Measurements from ENCODE around the gene TOM1L2.

The TOM1L2 gene

DNA sequence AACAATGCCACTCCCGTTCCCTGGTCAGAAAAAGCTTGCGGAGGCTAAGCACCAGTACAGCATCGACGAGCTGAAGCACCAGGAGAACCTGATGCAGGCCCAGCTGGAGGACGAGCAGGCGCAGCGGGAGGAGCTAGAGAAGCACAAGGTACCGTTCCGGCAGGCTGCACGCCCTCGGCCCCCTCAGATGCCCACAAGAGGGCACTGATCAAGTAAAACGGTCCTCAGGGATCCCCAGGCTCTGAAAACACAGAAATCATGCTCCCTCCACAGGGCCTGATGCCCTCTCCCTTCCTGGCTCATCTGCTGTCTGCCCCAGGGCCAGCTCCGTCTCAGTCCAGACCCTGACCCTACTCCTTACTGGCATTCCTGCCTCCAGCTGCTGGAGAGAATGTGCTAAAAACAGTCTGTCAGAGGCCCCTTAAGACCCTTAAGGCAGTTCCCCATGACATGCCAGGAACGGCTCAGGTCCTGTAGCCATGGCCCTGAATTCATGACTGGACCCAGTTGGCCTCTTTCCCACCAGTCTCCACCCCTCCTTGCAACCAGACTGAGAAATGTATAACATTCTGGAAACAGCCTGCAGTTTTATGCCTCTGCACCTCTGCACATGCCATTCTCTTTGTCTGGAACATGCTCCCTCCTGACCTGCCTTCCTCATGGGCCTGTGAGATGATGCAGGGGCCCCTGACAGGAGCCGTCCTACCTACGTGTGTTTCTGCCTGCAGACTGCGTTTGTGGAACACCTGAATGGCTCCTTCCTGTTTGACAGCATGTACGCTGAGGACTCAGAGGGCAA, 22.3 kb upstream of the TOM1L2 start:
- DNase-seq: peak; percentile 73

DNA sequence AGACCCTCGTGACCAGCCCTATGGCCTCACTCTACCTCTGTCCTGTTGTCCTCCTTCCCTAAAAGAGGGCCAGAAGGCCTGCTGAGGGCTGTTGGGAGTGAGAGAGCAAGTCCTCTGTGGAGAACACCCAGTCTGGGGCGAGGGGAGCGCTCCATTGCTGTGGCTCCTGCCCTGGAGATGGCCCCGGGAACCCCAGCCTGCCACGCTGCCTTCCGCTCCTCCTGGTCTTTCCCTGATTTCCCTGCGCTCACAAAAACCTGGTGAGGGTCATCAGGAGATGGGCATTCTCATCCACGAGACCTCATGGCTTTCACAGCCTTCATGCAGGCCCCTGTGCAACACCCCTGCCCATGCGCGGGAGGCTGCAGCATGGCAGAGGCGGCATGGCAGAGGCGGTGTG, 21.7 kb upstream of the TOM1L2 start:
- DNase-seq: no peak

DNA sequence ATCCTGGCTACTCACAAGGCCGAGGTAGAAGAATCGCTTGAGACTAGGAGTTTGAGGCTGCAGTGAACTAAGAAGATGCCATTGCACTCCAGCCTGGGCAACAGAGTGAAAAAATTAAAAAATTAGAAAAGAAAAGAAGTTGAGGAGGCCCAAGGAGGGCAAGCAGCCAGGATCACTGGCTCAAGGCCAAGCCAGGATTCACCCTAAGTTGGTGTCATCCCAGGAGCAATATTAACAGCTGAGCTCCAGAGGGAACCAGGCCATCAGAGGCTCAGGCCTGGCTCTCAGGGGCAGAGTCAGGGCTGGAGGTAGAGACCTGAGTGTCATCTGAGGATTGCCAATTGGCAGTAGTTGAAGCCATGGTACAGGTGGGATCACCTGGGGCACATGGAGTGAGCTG, 21.2 kb upstream of the TOM1L2 start:
- DNase-seq: no peak

DNA sequence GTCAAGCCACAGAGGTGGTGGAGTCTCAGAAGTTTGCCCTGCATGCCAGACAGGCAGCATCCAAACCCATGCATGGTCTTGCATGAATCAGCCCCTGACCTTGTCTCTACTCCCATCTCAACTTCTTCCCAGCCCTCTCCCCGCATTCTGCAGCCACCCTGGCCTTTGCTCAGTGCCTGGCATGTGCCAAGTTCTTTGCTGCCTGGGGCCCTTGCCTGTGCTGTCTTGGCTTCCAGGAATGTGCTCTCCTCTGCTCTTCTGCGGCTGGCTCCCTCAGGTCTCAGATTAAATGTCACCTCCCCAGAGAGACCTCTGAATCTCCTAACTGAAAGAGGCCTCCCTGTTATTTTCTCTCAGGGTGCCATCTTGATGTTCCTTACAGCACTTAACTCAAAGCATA, 18.1 kb upstream of the TOM1L2 start:
- no peak for DNase-seq

DNA sequence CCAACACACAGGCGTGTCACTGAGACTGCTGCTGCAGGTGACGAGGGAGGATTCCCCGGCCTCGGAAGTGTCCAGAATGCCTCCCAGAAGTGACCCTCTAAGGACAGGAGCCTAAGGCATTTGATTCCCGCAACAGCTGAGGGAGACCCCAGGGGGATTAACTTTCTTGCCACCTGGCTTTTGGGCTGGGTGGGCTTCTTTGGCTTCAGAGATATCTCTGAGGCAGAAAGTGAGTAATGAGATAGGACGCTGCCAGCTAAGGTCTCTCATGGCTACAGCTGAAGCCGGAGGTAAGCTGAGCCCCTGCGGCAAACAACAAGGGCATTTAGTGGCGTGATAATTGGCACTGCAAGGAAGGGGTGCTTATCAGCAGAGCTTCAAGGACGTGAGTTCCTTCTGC, 17.4 kb upstream of the TOM1L2 start:
- no peak for DNase-seq

DNA sequence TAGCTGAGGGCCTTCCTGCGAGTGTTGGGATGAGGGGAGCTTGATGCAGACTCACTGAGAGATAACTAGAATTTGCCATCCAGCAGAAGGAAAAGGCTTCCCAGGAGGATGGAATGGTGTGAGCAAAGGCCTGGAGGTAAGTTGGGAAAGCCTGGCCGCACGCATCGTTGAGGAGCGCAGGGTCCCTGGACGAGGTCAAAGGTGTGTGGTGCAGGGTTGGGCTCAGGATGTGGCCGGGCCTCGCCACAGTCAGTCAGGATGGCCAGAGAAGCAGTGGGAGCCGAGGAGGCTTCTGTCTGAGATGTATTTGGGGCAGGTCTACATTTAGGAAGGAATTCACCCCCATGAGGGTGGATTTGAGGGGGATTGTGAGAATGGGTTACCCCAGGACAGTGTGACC, 16.9 kb upstream of the TOM1L2 start:
- DNase-seq: no peak

DNA sequence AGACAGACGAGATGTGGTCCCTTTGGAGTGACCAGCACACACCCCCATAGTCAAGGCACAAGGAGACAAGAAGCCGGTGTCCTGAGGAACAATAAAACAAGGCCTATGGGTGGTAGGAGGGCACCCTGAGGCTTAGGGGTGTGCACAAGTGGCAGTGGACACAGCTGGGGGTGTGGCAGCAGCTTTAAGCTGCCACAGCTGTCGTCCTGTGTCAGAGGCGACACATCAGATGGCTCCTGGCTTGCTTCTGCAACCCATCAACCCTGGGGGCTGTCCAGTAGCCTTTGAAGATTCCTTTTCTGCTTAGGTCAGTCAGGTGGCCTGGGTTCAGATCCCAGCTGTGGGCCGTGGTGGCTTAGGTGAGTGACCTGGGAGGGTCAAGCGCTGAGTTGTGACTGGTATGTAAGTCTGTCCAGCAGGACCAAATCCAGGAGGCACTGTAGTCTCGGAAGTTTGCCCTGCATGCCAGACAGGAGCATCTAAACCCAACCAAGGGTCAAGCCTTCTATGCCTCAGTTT, 16.3 kb upstream of the TOM1L2 start:
- DNase-seq: no peak

DNA sequence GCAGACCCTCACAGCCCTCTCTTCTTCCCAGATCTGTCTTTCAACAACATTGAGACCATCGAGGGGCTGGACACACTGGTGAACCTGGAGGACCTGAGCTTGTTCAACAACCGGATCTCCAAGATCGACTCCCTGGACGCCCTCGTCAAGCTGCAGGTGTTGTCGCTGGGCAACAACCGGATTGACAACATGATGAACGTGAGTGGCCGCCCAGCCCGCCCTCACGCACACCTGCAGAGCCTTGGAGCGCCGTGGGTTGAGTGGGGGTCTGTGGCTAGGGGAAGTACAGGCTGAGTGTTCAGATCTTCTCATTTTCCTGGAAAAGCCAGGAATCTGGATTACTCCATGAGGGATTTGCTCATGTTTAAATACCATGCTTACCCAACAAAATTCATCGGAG, 15.7 kb upstream of the TOM1L2 start:
- no peak for DNase-seq

DNA sequence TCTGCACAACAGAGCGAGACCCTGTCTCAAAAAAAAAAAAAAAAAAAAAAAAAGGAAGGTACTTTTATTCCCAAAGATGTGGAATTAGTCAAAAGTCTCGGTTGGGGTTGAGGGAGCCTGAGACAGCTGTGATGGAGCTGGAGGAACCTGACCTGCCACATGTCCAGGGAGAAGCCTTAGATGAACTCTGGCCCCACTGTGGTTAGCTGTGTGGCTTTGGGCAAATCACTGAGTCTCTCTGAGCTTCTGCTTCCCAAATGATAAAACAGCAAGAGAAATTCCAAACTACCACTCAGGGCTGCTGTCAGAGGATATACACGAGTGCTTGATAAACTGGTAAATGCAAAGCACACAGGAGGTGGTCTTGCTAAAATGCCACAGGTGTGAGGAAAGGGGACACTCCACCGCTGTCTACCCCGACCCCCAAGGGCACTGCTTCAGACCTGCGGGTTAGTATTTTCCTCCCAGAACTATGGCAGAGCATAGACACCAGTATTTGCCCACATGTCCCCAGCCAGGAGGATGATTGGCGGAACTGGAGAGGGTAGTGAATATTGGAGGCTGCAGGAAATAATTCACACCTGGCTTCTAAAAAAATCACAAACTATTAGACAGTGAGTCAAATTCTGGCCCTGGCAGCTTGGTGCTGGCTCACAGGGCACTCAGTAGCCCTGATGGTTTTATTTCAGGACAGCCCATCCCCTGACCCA, 15.1 kb upstream of the TOM1L2 start:
- DNase-seq: no peak

DNA sequence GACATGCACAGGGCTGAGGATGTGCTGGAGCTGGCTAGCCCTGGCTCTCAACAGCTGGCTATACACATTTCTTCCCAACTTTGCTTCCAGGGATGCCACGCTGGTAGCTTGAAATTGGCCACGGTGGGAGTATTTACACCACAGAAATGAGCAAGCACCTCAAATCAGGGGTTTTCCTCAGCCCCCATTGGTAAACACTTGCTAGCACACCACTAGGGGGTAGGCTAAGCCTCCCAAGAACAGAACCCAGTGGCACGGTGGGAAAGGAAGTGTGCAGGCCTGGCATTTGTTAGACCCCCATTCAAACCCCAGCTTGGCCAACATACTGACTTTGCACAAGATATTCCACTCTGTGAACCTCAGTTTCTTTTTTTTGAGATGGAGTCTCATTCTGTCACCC, 13.4 kb upstream of the TOM1L2 start:
- no peak for DNase-seq

DNA sequence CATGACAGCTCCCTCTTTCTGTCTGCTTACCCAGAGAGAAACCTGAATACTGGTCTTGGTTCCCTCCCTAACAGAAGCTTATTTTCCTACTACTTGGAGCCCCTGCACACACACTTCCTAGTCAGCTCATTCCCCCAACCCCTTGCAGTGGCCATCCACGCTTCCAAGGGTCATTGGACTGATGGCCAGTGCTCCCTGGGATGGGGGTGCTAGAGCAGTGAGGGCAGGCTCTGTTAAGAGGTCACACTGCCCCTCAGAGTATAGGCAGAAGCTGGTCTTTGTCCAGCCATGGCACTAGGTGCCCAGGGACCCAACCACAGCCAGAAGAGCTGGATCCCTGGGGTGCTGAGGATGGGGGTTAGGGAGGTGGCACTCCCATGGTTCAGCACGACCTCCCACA, 13.0 kb upstream of the TOM1L2 start:
- DNase-seq: no peak

DNA sequence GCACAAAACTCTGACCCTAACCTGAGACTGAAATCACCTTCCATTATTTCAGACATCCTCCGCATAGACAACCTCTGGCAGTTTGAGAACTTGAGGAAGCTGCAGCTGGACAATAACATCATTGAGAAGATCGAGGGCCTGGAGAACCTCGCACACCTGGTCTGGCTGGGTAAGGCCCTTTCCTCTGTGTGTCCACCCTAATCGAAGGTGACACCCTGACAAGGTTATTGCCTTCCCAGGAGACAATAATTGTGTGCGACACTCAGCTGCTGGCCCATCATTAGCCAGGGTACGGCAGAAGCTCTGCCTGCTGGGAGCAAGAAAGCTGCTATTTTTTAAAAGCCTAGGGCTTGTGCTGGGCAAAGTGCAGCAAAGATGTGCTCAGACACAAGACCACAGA, 11.6 kb upstream of the TOM1L2 start:
- DNase-seq: peak; percentile 72

DNA sequence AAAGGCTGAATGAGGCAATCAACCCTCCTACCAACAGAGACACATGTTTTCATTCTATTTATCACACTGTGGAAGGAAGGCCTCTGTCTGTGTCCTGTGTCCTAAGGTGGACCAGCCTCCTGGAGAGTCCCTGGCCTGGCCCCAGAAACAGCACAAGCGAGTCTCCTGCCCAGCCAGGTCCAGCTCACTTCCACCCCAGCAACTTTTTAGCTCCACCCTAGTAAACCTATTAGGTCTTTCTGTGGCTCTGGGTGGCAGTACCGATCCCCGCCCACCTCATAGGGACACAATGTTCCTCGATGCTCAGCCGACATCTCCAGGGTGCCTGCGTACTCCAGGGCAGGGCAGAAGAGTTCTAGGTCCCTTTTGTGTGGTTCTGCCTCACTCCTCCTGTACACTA, 11.2 kb upstream of the TOM1L2 start:
- no peak for DNase-seq

DNA sequence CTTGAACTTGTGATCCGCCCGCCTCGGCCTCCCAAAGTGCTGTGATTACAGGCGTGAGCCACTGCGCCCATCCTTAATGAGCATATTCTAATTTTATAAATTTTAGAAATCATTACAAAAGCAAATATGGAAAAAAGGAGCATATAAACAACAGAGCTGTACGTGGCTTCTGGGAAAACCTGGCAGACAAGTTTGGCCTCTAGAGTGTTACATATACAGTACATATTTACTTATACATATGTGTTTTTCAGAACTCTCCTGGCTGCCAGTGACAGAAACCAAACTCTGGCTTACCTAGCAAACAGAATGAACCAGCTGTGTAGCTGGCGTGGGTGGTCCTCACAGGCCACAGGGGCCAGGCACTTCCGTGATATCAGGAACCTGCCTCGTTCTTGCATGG, 10.6 kb upstream of the TOM1L2 start:
- DNase-seq: no peak

DNA sequence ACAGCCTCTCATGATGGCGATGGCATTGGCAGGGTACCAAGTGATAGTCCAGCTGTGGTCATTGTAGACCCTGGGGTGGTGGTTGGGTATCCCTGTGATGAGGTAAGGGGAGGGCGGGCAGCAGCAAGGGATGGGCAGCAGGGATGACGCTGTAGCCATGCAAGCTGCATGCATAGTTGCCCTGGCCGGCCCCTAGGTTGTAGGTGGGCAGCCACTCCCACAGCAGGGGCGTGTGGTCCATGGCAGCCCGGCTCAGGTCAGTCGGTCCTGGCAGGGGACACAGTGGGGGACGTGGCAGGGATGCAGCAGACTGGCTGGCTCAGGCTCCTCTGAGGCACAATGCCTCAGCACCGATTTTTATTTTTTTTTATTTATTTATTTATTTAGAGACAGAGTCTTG, 9.1 kb upstream of the TOM1L2 start:
- no peak for DNase-seq

DNA sequence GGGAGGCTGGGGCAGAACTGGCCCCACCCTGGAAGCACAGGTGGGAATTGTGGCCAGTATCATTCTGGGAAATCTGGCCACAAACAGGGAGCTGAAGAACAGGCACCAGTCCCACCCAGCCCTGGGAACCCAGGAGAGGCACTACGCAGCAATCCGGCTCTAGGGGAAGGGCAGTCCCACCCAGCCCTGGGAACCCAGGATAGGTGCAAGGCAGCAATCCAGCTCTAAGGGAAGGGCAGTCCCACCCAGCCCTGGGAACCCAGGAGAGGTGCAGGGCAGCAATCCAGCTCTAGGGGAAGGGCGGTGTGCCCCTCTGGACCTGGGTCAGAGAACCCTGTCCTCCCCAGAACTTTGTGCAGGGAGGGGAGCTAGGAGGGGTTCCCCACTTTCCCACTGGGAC, 7.6 kb upstream of the TOM1L2 start:
- no peak for DNase-seq

DNA sequence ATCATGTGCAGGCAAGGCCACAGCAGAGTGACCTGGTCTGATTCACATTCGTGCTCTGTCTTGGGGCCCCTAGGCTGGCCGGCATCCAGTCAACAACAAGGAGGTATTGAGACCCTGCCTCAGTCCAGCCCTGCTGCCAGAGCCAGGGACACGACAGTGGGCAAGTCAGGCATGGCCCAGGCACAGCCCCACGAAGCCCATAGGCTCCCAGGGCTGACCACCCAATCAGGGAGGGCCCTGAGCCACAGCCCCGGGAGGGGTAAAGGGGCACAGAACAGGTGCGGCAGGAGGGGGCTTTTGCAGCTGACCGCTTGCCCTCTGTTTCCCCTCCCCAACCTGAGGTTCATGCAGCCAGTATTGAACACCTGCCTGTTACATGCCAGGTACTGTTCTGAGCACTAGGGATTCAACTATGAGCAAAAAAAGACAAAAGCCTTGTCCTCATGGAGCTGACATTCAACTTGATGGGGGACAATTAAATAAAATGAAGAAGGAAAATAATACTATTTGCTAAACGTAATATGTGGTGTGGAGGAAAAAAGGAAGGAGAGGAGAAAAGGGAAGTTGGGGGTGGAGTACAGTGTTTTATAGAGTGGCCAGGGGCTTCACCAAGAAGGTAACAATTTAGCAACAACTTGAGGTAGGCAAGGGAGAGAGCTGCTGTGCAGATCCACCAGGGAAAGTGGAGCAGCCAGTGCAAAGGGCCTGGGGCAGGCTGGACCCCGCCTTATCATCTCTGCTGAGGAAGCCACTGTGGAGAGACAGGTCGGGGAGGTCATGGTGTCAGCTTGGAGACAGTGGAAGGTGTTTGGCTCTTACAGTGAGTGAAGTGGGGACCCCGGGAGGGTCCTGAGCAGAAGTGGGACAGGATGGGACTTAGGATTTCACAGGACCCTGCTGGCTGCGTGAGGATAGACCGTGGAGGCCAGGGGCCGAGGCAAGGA, 6.6 kb upstream of the TOM1L2 start:
- DNase-seq: no peak

DNA sequence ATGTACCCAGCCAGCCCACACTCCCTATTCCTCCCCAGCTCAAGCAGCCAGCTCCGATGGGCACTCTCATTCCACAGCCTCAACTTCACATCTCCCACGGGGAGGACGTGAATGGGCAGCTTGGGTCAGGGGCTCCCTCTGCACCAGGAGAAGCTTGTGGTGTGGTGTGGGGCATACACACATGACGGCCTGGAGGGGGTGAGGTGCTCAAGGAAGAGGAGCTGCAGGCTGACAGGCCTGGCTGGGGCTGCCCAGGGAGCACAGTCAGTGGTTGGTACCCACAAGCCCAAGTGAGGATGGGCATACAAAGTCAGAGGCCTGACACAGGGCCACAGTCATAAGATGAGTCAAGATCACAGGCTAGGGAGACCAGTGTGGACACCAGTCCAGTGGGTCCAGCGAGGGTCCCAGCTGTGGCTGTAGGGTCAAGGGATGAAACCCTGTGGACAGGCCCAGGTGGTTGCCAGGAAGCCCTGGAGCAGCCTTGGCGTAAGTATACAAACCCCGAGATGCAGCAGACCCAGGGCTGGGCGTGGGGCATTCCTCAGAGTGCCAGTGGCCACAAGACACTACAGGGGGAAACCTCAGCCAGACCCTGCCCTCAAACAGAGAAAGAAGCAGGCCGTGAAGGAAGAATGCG, 4.9 kb upstream of the TOM1L2 start:
- DNase-seq: no peak

DNA sequence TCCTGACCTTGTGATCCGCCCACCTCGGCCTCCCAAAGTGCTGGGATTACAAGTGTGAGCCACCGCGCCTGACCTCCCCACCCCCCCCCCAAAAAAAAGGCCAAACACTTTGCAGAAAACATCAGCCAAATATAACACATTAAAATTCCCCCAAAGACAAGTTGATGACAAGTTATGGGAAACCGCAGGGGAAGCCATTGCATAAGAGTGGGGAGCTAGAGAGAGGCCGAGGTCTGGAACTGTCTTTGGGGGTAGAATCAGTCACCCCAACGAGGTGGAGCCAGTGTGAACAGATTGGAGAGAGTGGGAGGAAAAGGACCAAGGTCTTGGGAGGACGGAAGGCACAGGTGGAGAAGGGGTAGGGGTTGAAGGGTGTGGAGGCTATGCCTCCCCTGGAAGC, 3.2 kb upstream of the TOM1L2 start:
- DNase-seq: no peak

DNA sequence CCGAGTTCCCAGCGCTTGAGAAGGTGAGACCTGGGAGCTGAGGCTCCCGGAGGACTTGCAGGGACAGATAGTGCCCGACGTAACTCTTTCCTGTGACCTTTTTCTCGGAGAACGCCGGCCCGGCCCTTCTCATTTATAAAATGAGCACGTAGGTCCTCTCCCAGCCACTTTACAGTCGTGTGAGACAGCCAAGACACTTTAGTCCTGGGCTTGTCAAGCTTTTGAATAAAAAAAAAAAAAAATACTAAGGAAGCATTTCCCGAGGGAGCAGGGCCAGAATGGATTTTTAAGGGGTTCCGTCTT, 703 bp upstream of the TOM1L2 start:
- no peak for DNase-seq

DNA sequence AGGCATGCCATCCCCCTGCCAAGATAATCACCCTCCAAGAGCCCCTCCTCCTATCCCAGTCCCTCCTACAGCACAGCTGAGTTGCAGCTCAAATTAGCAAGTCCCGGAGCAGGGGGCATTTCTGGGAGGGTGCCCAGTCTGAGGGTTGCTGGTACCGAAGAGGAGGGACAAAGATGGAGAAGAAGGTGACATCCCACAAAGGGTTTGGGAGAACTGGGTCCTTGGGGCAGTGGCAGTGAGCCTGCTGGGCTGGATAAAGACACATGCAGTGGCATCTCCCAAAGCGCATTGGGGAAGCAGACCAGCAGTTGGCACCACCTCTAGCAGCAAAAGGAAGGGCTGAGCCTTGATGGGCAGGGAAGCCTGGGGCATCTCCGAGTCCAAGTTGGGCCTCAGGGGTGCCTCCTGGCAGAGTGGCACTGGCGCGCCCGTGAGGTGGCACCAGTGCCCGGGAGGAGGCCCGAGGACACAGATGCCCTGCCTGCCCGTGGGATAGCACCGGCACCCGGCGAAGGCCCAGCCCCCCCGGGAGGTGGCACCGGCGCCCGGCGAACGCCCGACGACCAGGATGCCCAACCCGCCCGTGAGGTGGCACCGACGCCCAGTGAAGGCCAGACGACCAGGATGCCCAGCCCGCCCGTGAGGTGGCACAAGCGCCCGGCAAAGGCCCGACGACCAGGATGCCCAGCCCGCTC, 622 bp downstream of the TOM1L2 start:
- DNase-seq: no peak

DNA sequence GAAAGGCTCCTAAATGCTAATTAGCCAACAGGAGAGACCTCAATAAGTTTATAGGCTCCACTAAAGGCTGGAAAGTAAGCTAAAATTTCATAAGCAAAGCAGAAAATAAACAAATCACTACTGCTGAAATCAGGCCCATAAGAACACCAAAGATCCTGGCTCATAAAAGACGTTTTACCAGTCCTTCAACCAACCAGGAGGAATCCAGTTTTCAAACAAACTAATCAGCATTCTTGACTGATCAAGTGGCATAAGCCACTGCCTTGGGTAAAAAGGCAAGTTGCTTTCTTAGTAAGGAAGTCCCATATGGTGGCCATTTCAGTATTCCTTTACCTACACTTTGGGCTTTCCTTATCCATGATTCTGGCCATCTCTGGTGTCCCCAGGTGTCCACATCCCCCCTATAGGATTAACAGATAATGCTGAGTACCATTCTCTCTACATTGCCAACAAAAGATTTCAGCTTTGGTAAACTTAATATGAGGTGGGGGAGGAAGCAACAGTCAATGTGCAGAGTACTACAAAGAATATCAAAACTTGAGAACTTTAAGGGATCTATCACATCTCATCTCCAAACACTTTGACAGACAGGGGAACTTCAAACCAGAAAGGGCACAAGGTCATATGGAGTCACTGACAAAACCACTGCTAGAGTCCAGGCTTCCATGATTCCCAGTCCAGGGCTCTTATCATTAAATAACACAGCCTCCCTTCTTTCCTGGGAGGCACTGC, 1.3 kb downstream of the TOM1L2 start:
- DNase-seq: no peak
